ENCODE measurements around the gene RSPH9.

DNA sequence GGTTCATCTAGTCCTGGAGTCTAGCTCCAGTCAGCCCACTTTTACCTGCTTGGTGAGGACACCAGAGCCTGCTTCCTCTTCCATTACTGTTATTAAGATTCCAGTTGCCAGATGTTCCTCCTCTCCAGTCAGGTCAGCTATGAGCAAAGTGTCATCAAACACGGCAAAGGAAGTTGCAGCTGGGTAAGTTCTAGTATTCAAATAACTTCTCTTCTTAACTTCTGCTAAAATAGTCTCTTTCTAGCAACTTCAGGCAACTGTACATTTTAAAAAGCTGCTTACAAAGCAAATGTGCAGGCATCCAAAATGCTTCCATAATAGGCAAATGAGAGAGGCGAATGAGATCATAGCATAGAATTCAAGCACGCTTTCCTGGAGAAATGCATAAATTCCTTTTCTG is 61.2 kb downstream of the RSPH9 start:
- TF ChIP-seq, protein P1, sequence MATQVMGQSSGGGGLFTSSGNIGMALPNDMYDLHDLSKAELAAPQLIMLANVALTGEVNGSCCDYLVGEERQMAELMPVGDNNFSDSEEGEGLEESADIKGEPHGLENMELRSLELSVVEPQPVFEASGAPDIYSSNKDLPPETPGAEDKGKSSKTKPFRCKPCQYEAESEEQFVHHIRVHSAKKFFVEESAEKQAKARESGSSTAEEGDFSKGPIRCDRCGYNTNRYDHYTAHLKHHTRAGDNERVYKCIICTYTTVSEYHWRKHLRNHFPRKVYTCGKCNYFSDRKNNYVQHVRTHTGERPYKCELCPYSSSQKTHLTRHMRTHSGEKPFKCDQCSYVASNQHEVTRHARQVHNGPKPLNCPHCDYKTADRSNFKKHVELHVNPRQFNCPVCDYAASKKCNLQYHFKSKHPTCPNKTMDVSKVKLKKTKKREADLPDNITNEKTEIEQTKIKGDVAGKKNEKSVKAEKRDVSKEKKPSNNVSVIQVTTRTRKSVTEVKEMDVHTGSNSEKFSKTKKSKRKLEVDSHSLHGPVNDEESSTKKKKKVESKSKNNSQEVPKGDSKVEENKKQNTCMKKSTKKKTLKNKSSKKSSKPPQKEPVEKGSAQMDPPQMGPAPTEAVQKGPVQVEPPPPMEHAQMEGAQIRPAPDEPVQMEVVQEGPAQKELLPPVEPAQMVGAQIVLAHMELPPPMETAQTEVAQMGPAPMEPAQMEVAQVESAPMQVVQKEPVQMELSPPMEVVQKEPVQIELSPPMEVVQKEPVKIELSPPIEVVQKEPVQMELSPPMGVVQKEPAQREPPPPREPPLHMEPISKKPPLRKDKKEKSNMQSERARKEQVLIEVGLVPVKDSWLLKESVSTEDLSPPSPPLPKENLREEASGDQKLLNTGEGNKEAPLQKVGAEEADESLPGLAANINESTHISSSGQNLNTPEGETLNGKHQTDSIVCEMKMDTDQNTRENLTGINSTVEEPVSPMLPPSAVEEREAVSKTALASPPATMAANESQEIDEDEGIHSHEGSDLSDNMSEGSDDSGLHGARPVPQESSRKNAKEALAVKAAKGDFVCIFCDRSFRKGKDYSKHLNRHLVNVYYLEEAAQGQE (IDR thresholded peaks at IDR 0.05; ENCODE audit: unreplicated experiment) = no peak
- TF ChIP-seq, protein P2, sequence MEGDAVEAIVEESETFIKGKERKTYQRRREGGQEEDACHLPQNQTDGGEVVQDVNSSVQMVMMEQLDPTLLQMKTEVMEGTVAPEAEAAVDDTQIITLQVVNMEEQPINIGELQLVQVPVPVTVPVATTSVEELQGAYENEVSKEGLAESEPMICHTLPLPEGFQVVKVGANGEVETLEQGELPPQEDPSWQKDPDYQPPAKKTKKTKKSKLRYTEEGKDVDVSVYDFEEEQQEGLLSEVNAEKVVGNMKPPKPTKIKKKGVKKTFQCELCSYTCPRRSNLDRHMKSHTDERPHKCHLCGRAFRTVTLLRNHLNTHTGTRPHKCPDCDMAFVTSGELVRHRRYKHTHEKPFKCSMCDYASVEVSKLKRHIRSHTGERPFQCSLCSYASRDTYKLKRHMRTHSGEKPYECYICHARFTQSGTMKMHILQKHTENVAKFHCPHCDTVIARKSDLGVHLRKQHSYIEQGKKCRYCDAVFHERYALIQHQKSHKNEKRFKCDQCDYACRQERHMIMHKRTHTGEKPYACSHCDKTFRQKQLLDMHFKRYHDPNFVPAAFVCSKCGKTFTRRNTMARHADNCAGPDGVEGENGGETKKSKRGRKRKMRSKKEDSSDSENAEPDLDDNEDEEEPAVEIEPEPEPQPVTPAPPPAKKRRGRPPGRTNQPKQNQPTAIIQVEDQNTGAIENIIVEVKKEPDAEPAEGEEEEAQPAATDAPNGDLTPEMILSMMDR (conservative IDR thresholded peaks at IDR 0.05; ENCODE audit: low read depth in 2 of 2) = no peak
- no peak for TF ChIP-seq CREB1 (CRISPR knock-in tag; IDR thresholded peaks at IDR 0.05; ENCODE audit: low read depth)
- TF ChIP-seq POLR2AphosphoS5 (IDR thresholded peaks at IDR 0.05; ENCODE audit: low read depth) = no peak
- TF ChIP-seq EZH2phosphoT487 (IDR thresholded peaks at IDR 0.05; ENCODE audit: unreplicated experiment) = no peak
- TF ChIP-seq ZNF331 (CRISPR knock-in tag; IDR thresholded peaks at IDR 0.05; ENCODE audit: low read depth) = no peak
- TF ChIP-seq EZH2 (IDR thresholded peaks at IDR 0.05; ENCODE audit: low read depth, unreplicated experiment) = no peak
- no peak for TF ChIP-seq STAT1 (IDR thresholded peaks at IDR 0.05; ENCODE audit: unreplicated experiment)

Data from GM23338 (cell line).